Measurements from ENCODE around the gene SENP8. TPM values are rescaled to one million over a fixed set of nuclear protein-coding genes. Genes with fewer than 3 reads are reported as not detected.

The SENP8 gene
- total and polyA plus RNA-seq, 2 of the 13 experiments (the other 11 are each of a cell fraction or from before 2014, with no cell fraction given): 2.7 to 3.0 TPM

GRCh38 chr15:72180761-72181324 lies 62.6 kb downstream of the SENP8 start (continued):
- TF ChIP-seq ZNF646 (CRISPR knock-in tag; IDR thresholded peaks at IDR 0.05) (no peak), LCORL (IDR thresholded peaks at IDR 0.05) (no peak), LCORL (CRISPR knock-in tag; IDR thresholded peaks at IDR 0.05) (no peak), ZNF558 (CRISPR knock-in tag; IDR thresholded peaks at IDR 0.05; ENCODE audit: borderline replicate concordance) (0 out of 2 replicates have a peak, but pooled peaks have one; percentile 8)

- ChIA-PET POLR2A (no interaction called here), CTCF (ENCODE audit: low intra/inter-chr PET ratio, low total read pairs) (no interaction called here)
- H3K27ac ChIP-seq (ENCODE audit: extremely low read length, insufficient read depth, low read length): peak overlapping the region; percentile 61
- H3K9me3 ChIP-seq (ENCODE audit: low read length): no peaks in the 10 kb centered on the region
- no peak for TF ChIP-seq GATA4 (IDR thresholded peaks at IDR 0.05; ENCODE audit: borderline replicate concordance, low read depth)
- TF ChIP-seq HOXD1 (CRISPR knock-in tag; IDR thresholded peaks at IDR 0.05): no peak
- no peak for TF ChIP-seq RFX1 (IDR thresholded peaks at IDR 0.05)
- no peak for TF ChIP-seq ZNF350 (CRISPR knock-in tag; IDR thresholded peaks at IDR 0.05; ENCODE audit: borderline replicate concordance, low read depth)
- TF ChIP-seq ZNF484 (CRISPR knock-in tag; IDR thresholded peaks at IDR 0.05; ENCODE audit: borderline replicate concordance, low read depth): no peak
- TF ChIP-seq ZNF674 (CRISPR knock-in tag; IDR thresholded peaks at IDR 0.05; ENCODE audit: low read depth): no peak
- TF ChIP-seq AKAP8 (CRISPR knock-in tag; IDR thresholded peaks at IDR 0.05): no peak
- WGBS (ENCODE audit: low lambda C conversion rate): 82% methylated on average over 3 of the region's 3 CpGs
- DNase-seq (ENCODE audit: low spot score): no peak
- peaks cover 62% of the 10 kb centered on the region for H3K4me1 ChIP-seq (ENCODE audit: insufficient read depth, low read length)
- H4K20me1 ChIP-seq (ENCODE audit: insufficient read depth, low read length): no peaks in the 10 kb centered on the region
- no peaks in the 10 kb centered on the region for H3K79me2 ChIP-seq (ENCODE audit: insufficient read depth, low read length)
- intact Hi-C loops (cut with micrococcal nuclease; ENCODE audit: unreplicated experiment) (no loop called here), in situ Hi-C loops (cut with HindIII; ENCODE audit: extremely low pct_ligation_motif_present, low pct_unique_long_range_greater_than_20kb) (no loop called here)
- no peak overlapping the region; the same call in 1 of the 2 replicates for H3K4me2 ChIP-seq (ENCODE audit: low read depth, low read length)
- no peak overlapping the region for H3K4me3 ChIP-seq (replicated peaks in 1 of 3; ENCODE audit: insufficient read depth in 1 of 3, low read depth in 2 of 3, low read length in 3 of 3)
- BruUV-seq (replicated peaks): no TSS peak
- no peak overlapping the region for H2AFZ ChIP-seq (ENCODE audit: low read length)
- peaks cover 2 to 20% of the 10 kb centered on the region in 2 experiments; a peak in 3 of 5 replicates for H3K27me3 ChIP-seq (ENCODE audit: control insufficient read depth in 1 of 2, insufficient read depth in 2 of 2, low read length in 2 of 2)
- H3K9ac ChIP-seq (ENCODE audit: insufficient read depth, low read depth, low read length): no peak overlapping the region
- no peak for ATAC-seq
- no peaks in the 10 kb centered on the region for H3K36me3 ChIP-seq (replicated peaks in 1 of 2; ENCODE audit: control insufficient read depth in 1 of 2, insufficient read depth in 2 of 2, low read length in 2 of 2)
- no peak for FAIRE-seq
These were observed 64.0 kb downstream of the SENP8 start for GRCh38 chr15:72182244-72182643.

All from HepG2 (cell line).